ENCODE data around the gene ASPHD1.
"Not testable (repeated sequence)": the region's sequence is repeated elsewhere in the genome, so short reads cannot be mapped to it uniquely, and the experiment has no call there.

The ASPHD1 gene

DNA sequence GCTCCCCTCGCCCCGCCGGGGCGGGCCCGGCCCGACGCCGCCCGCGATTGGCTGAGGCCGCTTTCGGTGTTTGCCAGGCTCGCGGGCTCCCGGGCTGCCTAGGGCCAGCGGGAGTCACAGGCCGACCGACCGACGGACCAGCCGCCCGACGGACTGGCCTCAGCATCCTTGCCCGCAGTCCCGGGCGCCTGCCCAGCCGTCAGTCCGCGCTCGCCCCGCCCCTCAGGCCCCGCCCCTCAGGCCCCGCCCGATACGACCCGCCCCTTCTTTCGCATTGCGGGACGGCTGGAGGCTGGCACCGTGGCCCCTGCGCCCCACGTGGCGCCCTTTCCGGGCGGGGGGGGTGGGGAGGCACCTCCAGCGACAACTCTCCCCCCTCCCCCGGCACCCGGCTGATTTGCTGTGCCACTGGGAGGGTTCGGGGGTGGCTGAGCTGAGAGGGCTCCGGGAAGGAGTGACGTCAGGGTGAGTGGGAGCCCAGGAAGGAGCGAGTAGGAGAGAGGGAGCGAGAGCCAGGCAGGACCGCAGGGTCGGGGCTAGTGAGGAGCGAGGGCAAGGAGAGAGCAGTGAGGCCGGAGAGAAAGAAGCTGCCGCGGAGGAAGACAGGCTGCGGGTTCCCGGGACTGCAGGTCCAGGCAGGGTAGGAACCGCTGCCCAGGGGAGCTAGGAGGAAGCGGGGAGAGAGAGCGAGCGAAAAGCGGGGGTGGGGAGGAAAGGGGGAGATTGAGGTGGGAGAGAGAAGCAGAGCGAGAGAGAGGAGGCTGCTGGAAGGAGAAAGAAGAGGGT is at the start of gene ASPHD1:
ASPHD1 (plus strand) TSS at position 387 of the 786 bp plus-strand sequence. CDS start 484 bp downstream, outside the sequence.
- peak; percentile 80 for DNase-seq

DNA sequence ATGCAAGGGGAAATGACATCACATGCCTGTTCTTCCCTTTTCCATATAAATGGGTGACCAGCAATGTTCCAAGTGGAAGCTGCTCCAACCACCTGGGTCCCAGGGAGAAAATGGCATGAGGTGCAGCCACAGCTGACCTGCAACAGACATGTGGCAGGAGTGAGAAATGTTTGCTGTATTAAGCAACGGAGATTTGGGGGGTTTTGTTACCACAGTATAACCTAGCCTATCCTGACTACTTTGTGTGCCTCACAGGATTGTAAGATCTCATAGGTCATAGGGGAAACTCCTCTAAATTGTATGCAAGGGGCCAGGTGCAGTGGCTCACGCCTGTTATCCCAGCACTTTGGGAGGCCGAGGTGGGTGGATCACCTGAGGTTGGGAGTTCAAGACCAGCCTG is 49.3 kb upstream of the ASPHD1 start:
- no peak for DNase-seq

- DNase-seq = peak; percentile 79
Observed at GRCh38 chr16:29852654-29853053, 47.6 kb upstream of the ASPHD1 start.

DNA sequence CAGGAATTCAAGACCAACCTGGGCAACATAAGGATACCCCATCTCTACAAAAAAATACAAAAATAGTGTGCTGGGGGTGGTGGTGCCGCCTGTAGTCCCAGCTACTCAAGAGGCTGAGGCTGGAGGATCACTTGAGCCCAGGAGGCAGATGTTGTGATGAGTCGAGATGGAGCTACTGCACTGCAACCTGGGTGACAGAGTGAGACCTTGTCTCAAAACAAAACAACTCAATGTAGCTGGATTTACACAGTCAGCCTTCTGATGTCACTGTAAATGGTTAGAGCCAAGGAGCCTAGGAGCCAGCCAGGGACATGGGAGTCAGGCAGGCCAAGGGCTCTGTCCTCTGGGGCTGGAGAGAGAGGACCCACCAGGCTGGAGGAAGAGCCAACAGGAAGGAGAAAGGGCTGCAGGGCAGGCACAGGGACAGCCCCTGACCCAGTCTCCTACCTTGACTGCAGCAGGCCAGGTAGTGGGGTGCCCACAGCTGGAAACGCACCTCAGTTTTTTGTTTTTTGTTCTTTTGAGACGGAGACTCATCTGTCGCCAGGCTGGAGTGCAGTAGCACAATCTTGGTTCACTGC is 45.7 kb upstream of the ASPHD1 start:
- DNase-seq = no peak

- DNase-seq = peak; percentile 28
Observed at GRCh38 chr16:29857133-29857760, 43.0 kb upstream of the ASPHD1 start.

DNA sequence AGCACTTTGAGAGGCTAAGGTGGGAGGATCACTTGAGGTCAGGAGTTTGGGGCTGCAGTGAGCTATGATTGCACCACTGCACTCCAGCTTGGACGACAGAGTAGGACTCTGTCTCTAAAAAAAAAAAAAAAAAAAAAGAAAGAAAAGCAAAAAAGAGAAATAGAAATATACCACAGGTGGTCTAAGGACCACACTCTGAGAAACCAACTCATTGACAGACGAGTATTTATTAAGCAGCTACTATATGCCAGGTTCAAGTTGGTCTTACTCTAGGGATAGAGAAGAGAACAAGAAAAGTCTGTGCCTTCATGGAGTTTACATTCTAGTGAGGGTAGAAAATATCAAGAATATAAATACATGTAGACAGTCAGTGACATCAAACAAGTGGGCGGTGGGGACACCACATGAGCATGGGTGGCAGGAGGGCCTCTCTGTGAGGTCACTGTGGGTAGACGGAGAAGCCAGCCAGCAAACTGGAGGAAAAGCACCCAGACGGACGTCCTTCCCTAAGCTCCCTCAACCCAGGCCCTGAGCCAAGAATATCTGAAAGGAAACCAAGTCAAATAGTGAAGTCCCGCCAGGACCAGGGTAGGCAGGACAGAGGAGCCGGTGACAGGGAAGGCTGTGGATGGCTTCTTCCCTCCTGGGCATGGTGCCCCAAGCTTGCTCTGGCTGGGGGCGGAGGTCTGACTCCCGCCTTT is 42.0 kb upstream of the ASPHD1 start:
- DNase-seq = no peak

- DNase-seq = no peak
Observed at GRCh38 chr16:29858974-29859373, 41.3 kb upstream of the ASPHD1 start.

DNA sequence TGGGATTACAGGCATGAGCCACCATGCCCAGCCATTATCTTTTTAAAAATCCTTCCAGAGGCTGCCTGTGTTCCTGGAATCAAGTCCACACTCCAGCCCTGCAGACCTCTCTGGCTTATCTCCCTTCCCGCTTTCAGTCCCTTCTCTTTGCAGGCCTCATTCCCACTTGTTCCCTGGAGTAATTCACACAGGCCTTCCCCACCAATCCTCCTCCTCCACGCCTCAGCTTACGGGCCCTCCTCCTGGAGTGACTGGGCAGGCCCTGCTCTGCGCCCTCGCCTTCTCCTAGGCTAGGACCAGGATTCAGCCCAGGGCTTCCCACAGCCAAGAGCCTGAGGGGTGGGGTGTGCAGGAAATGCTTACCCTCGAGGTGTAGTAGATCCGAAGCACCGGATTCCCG is 40.1 kb upstream of the ASPHD1 start:
- no peak for DNase-seq

GRCh38 chr16:29862383-29862883 is 37.9 kb upstream of the ASPHD1 start:
- DNase-seq = peak; percentile 13

DNA sequence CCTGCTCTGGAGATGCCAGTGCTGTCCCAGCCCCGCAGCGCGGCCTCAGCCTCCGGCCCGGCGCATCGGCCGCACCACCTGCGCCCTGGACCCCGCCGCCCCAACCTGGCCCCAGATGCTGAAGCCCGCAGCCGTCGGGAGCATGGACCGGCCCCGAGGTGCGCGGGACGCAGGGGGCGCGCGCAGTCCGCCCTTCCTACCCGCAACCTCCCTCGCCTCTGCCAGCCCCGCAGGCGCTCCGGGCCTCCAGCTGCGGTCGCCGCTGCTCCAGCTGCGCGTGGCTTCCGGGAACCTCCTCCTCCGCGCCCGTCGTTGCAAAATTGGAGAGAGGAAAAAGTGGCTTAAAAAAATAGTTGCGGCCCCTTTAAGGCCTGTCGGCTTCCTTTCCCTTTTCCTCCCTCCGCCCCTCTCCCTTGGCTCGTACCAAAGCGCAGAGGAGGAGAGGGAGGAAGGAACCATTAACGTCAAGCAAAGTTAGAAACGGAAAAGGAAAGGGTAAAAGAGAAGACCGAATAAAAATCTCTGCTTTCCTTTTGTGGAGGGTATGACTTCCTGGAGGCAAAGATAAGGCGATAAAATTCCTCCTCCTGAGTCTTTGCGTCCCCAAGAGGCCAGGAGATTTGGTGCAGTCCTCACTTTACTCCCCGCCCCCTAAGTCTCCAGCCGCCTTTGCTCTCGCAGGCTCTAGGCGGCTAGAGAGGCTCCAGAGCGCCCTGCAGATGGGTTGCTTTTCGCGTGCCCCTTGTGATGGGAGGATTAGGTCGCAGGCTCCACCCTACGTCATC is 37.2 kb upstream of the ASPHD1 start, which contains the start of gene CDIPT:
CDIPT (minus strand) TSS at position 343 of the 785 bp plus-strand sequence. CDS start 369 bp downstream, outside the sequence.
- DNase-seq = peak; percentile 97

GRCh38 chr16:29863669-29863984 is 36.7 kb upstream of the ASPHD1 start:
- DNase-seq = no peak

- DNase-seq = no peak
Observed at GRCh38 chr16:29864205-29864604, 36.1 kb upstream of the ASPHD1 start.

DNA sequence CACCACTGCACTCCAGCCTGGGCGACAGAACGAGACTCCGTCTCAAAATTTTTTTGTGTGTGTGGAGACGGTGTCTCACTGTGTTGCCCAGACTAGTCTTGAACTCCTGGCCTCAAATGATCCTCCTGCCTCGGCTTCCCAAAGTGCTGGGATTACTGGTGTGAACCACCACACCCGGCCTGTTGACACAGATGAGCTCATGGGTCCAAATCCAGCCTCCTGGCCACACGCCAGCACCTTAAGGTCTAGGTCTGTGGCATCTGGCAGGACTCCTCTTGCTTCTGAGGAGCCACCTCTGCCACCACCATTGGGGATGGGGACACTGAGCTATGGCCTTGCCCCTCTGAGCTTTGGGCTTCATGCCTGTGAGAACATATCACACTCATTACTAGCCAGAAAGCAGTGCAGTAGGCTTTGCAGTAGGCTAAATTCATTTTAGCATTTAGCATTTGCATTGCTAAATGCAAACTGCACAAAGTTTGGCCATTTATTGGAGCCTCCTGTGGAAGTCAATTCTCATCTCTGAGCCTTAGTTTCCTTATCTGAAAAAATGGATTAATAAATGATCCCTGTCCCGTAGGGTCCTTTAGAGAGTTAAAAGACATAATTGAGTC is 31.8 kb upstream of the ASPHD1 start:
- DNase-seq = no peak

DNA sequence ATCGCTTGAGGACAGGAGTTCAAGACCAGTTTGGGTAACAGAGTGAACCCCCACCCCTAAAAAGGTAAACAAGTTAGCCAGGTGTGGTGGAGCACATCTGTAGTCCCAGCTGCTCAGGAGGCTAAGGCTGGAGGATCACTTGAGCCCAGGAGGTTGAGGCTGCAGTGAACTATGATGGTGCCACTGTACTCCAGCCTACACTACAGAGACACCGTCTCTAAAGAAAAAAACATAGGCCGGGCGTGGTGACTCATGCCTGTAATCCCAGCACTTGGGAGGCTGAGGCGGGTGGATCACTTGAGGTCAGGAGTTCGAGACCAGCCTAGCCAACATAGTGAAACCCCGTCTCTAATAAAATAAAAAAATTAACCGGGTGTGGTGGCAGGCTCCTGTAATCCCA is 31.2 kb upstream of the ASPHD1 start:
- DNase-seq = not testable (repeated sequence)

DNA sequence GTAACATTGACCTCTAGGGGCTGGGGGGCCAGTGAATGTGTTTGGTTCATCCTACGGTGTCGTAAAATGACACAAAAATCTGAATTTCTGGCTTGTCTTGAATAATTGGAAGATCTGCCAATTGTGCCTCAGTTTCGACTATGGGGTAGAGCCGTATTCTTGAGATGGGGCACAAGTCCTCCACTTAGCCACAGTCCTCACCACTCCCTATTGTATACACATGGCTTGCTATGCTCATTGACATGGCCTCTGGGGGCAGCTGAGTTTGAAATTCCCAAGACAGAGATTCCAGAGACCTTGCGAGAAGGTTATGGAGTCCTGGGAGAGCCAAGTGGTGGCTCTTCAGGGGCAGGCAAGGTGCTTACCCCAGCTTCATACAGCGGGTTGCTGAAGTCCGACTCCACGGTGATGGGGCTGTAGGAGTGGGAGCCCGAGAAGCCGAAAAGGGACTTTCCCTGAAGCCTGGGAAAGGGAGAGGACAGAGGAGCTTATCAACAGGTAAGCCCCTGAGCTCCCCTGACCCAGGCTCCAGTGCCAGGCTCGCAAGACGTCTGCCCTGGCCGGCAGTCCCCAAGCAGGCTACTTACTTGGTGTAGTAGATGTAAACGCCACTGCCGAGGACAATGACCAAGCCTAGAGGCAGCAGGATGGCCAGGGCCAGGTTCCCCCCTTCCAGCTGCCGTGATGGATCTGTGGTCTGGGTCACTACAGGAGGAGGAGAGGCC is 28.3 kb upstream of the ASPHD1 start:
- DNase-seq = no peak

DNA sequence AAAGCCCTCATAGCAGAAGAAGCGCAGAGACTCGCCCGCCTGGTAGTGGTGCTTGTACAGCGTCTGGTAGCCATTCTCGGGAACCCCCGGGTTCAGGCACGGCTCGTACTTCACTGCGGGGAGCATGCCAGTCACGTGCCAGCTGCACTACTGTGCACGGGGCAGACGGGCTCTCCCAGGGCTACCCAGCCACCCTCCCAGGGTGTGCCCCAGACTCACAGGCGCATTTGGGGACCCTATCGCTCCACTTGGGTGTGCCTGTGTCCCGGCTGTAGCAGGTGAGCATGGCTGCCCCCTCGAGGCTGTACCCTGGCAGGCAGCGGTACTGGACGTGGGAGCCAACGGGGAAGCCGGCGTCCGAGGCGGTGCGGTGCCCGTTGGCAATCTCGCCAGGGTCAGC is 27.0 kb upstream of the ASPHD1 start:
- DNase-seq = no peak

DNA sequence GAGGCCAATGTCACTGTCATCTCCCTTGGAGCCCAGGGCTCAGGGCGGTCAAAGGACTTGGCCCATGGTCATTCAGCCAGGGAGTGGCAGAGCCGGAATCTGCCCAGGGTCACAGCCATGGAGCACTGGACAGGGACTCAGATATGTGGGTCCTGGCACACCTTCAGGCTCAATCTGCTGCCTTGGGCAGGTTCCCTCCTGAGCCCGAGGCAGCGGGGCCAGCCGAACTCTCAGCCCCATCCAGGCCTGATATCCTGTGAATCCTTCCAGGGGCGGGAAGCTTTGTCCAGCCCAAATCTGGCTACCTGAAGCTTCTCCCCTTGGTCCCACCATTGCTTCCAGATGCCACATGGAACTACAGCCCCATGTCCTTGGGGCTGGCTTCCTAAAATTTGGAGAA is 25.1 kb upstream of the ASPHD1 start:
- no peak for DNase-seq

GRCh38 chr16:29876217-29876593 is 24.1 kb upstream of the ASPHD1 start:
- DNase-seq = no peak

- DNase-seq = no peak
Observed at GRCh38 chr16:29876594-29877249, 23.6 kb upstream of the ASPHD1 start.

DNA sequence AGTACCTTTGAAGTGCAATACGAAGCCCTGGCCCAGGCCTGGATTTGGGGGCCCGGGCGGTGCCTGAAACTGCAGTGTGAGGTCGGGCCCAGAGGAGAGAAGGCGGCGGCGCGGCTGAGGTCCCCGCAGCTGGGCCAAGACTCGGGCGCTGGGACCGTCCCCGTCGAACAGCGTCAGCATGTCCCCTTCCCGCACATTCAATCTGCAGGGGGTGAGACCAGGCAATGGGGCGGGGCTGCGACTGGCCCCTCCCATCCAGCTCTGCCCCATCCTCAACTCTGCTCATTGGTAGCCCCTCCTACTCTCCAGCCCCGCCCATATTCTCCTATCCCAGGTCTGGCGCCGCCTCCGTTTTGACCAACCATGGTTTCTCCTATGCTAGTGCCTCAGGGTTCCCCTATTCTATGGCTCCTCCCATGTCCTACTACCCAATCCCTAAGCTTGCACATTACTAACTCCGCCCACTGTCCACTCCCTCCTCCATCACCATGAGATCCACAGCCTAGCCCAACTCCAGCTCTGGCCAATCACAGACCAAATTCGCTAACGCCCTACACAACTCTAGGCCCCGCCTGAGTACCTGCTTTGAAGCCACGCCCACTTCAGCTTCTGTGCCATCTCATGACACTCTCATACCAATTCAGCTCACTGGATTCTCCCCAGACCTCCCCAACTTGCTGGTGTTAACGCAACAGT is 22.9 kb upstream of the ASPHD1 start:
- peak; percentile 53 for DNase-seq
